ENCODE measurements around the gene NDUFS8.

DNA sequence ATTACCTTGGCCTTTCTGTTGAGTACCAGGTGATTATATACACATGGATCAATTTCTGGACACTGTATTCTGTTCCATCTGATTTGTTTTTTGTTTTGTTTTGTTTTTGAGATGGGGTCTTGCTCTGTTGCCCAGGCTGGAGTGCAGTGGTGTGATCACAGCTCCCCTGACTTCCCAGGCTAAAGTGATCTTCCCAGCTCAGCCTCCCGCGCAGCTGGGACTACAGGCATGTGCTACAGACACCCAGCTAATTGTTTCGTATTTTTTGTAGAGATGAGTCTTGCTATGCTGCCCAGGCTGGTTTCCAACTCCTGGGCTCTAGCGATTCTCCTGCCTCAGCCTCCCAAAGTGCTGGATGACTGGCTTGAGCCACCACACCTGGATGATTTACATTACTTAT lies 27.3 kb downstream of the NDUFS8 start:
- TF ChIP-seq, protein P1, sequence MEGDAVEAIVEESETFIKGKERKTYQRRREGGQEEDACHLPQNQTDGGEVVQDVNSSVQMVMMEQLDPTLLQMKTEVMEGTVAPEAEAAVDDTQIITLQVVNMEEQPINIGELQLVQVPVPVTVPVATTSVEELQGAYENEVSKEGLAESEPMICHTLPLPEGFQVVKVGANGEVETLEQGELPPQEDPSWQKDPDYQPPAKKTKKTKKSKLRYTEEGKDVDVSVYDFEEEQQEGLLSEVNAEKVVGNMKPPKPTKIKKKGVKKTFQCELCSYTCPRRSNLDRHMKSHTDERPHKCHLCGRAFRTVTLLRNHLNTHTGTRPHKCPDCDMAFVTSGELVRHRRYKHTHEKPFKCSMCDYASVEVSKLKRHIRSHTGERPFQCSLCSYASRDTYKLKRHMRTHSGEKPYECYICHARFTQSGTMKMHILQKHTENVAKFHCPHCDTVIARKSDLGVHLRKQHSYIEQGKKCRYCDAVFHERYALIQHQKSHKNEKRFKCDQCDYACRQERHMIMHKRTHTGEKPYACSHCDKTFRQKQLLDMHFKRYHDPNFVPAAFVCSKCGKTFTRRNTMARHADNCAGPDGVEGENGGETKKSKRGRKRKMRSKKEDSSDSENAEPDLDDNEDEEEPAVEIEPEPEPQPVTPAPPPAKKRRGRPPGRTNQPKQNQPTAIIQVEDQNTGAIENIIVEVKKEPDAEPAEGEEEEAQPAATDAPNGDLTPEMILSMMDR (IDR thresholded peaks at IDR 0.05): no peak
- TF ChIP-seq POLR2A (IDR thresholded peaks at IDR 0.05): no peak

All from testis (tissue), 2 donors.